HG03460 (cell line): ENCODE measurements around the gene TIMM17A.
A peak's percentile ranks its signal among the peaks of the same experiment; 100 is the strongest.
"Not testable (repeated sequence)": the region's sequence is repeated elsewhere in the genome, so short reads cannot be mapped to it uniquely, and the experiment has no call there.

Source experiments
- ATAC-seq: cut with Tn5 transposase; IDR thresholded peaks from one replicate; pipeline ENCODE4 v1.9.1; 2021; ENCODE audit not compliant: unreplicated experiment

TIMM17A gene

DNA sequence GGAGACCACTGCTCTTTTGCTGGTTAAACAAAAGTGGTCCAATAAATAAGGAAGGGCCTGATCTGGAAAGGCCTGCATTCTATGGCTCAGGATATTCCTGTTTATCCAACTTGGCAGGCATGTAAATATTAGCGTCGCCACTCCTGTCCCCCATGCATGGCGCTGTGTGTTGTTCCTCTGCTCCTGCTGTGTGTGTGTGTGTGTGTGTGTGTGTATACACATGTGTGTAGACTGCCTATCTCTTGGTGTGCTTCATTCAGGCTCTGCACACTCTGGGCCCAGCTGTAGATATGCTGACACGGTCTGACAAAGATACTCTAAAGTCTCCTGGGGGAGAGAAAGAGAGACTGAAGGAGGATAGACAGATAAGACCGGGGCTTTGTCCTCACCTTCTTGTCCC lies 15.7 kb upstream of the TIMM17A start:
- no peak for ATAC-seq

DNA sequence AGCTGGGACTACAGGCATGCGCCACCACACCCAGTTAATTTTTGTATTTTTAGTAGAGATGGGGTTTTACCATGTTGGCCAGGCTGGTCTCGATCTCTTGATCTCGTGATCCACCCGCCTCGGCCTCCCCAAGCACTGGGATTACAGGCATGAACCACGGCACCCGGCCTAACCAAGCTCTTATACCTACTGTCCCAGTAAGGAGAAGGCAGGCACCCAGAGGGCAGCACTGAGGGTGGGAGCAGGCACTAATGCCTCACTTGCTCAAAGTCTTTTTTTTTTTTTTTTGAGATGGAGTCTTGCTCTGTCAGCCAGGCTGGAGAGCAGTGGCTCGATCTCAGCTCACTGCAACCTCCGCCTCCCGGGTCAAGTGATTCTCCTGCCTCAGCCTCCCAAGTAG lies 15.0 kb upstream of the TIMM17A start:
- ATAC-seq, result not testable (repeated sequence)

DNA sequence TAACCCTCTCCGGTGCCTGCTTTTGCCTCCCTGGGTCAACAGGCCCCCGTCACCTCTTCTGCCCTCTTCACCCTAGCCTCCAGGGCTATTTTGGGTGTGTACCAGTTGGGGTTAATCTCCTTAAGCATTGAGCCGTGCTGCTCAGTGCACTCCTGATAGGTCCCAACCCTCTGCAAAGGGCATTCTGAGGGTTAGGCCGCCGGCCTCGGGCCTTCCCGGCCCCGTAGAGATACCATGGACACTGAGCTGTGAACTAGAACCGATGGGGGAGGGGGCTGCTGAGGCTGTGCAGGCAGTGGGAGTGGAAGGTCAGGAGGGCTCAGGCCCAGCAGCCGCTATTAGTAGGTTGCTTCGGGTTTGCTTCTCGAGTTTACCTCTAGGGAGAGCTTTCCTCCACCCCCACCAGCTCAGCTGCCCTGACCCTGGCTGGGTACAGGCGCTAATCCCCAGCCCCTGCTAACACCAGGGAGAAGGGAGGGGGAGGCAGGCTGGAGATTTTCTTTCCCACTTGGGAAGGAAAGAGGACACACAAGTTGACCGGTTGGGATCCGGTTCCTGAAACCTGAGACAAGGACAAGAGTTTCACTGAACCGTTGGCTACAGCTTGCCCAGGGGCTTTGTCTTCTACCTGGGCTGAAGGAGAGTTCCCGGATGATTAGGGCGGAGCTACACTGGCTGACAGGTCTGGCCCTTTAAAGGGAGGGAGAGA lies 13.7 kb upstream of the TIMM17A start:
- no peak for ATAC-seq

DNA sequence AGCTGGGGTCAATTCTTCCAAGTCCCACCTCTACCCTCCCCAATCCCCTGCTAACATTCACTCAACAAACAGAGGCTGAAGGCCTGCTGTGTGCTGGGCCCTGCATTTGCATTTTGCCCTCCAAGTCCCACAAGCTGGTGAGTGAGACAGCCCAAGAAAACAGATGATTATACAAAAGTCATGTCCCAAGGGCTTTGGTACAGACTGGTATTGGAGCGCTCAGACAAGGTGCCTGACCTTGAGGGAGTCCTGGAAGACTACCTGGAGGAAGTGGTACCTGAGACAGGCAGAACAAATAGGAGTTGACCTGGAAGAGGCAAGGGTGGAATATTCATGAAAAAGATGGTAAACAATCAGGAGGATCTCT lies 13.2 kb upstream of the TIMM17A start:
- ATAC-seq, result no peak

DNA sequence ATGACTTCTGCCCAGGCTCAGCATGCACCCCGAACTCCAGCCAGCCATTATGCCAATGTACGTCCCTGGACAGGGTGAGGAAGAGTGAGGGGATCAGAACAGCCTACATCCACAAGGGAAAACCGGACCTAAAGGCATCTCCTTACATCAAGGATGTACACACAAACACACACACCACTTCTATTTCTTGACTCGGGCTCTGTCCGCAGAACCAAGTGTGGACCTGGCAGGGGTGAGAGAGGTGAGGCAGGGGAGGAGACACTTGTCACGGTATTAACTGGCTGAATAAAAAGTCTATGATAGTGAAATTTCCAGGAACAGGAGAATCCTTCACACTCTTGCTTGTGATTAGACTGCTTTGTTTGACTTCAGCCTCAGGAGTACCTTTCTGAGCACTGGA lies 11.3 kb upstream of the TIMM17A start:
- no peak for ATAC-seq

DNA sequence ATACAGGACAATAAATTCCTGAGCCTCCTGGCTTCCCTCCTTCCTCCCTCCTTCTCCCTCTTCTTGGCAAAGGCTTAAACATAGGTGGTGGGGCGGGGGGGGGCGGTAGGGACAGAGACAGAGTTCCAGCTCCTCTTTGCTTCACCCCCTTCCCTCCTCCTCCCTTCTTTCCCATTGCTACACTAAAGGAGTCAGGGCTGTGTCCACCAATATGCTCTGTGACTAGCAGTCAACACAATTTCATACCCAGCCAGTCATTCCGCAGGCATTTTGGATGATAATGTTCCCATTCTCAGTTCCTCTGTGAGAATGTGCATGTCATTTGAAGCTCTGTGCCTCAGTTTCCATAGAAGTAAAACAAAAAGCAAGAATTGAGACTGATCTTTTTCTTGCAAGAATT lies 10.7 kb upstream of the TIMM17A start:
- no peak for ATAC-seq

DNA sequence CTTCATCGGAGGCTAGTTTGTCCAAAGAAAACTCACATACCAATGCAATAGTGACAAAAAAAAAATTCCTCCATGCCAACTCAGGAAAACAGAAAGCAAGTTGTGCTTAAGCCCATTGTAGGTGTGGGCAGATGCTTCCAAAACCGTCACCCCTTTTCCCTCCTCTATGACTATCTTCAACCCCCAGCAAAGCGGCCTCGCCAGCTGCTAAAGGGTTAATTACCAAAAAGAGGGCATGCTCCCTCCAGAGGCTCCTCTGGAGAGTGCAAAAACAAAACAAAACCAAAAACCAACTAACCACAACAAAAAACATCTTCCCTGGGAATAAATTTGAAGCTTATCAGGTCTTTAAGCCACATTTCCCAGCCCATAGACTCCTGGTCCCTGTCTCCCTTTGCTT lies 10.1 kb upstream of the TIMM17A start:
- ATAC-seq, result no peak

DNA sequence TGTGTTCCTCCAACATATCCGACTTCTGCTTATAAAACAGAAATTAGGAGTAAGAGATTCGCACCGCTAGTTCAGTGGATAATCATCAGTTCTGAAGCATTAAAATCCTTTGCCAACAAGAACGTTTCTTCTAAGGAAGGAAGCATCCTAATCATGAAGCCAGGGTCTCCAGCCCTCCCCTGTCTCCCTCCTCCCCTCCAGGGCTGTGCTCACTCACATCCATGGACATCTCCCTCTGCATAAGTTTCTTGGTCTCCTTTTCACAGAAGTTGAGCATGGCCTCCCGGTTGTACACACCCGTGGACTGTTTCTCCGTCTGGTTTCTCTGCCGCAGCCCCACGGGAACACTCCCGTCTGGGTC lies 9.5 kb upstream of the TIMM17A start:
- ATAC-seq, result no peak

DNA sequence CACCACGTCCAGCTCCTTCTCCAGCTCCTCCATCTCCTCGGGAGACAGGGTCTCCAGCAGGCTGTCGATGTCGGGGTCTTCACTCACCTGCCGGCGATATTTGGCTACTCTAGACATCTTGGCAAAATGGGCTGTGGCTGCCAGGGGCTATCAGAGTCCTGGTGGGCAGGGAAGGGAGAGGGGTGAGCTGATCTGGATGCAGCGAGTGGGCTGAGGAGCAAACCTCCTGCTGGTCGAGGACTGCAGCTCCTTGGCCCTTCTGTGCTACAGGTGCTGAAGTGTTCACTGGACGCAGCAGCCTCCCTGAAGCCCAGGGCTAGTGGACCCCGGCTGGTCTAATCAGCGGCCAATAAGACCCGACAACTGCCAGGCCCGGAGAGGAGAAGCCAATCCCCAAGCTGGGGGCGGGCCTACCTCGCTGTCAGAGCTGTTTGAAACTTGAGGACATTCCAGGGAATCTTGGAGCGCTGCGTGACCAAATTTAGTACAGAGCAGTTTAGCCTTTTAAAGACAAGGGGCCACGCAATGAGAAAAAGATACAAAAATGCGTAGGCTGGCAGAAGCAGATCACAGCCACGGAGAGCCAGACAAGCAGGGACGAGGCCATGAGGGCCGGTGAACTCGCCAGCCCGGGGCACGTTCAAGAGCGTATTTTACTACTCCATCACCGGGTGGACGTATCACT lies 8.9 kb upstream of the TIMM17A start, which contains the start of gene LMOD1:
Gene LMOD1, minus strand, starts transcription at position 325 of the 685 bp plus-strand sequence. Its CDS starts 208 bp downstream, at position 117.
- no peak for ATAC-seq

DNA sequence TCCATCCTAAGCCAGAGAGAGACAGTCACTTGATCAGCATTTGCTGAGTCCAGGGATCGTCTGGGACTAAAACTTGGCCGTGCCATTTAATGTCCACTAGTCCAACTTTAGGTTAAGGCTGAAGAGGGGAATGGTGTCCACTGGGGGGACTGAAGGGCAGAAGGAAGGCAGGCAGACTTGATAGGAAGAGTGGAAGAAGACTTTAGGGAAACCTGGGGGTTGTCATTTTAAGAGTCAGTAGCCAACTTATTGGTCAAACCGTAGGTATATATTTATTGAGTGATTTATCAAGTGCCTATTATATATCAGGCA lies 7.7 kb upstream of the TIMM17A start:
- ATAC-seq, result no peak

DNA sequence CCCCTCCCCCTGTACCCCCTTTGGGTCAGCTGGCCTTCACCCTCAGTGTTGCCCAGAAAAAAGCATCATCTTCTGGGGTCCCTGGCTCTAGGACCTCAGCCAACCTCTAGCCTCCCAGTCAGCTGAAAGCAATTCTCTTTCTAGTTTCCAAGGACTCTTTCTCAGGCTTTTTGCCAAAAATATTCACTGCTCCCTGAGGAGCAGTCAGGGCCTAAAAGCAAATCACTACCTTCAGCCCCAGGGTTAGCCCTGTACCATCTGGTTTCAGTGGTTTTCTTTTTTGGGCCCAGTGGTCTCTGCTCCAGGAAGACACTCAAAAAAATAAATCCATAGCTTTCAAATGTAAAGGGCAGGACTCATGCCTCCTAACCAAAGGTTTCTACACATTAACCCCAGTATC lies 5.8 kb upstream of the TIMM17A start:
- ATAC-seq, result no peak

DNA sequence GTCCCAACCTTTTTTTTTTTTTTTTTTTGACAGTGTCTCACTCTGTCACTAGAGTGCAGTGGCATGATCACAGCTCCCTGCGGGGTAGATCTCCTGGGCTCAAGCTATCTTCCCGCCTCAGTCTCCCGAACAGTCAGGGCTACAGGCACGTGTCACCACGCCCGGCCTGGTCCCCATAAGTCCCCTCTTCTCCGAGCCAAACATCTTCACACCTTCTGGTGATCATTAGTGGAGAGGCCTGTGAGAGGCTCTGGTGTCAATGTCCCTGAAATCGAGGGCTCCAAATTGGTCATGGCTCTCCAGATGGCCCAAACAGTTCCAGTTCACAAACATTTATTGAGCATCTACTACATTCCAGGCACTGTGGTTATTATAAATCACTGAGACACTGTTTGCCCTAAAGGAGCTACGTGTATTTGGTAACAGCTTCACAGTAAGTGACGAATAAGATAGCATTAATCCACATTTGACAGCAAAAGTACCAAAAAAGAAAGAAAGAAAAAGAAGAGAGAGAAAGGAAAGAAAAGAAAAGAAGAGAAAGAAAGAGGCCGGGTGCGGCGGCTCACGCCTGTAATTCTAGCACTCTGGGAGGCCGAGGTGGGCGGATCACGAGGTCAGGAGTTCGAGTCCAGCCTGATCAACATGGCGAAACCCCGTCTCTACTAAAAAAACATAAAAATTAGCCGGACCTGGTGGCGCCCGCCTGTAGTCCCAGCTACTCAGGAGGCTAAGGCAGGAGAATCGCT lies 867 bp upstream of the TIMM17A start:
- ATAC-seq, result no peak

DNA sequence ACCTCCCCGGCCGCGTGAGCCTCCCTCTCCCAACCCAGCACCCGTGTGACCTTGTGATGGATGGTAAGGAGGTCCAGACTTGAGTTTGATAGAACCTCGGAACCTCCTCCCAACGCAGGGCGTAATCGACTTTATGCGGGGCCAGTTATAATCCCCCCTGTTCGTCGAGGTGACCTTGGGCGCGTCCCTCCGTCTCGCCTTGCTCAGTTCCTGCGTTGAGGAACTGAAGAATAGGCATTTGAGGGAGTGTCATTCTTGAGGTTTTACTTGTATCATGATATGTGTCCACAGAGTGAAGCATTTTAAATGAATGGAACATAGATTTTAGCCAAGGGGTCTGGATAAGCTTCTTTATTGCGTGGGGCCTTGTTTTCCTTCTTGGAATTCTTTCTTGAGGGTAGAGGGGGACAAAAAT lies 433 bp downstream of the TIMM17A start:
- peak; percentile 37 for ATAC-seq

DNA sequence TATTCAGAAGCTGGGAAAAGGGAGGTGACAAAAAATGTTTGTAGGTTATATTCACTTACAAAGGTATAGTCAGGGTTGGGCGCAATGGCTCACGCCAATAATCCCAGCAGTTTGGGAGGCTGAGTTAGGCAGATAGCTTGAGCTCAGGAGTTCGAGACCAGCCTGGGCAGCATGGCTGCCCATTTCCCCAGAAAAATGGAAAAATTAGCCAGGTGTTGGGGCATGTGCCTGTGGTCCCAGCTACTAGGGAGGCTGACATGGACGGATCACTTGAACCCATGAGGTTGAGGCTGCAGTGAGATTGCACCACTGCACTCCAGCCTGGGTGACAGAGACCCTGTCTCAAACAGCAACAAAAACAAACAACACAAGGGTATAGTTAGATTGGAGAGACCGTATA lies 3.0 kb downstream of the TIMM17A start:
- no peak for ATAC-seq

DNA sequence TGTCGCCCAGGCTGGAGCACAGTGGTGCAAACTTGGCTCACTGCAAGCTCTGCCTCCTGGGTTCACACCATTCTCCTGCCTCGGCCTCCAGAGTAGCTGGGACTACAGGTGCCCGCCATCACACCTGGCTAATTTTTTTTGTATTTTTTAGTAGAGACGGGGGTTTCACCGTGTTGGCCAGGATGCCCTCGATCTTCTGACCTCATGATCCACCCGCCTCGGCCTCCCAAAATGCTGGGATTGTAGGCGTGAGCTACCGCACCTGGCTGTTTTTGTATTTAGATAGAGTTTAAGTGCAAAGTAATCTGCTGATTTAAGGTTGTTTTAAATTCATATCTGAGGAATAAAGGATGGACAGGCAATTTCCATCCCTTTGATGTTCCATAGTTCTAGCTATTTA lies 7.1 kb downstream of the TIMM17A start:
- not testable (repeated sequence) for ATAC-seq

DNA sequence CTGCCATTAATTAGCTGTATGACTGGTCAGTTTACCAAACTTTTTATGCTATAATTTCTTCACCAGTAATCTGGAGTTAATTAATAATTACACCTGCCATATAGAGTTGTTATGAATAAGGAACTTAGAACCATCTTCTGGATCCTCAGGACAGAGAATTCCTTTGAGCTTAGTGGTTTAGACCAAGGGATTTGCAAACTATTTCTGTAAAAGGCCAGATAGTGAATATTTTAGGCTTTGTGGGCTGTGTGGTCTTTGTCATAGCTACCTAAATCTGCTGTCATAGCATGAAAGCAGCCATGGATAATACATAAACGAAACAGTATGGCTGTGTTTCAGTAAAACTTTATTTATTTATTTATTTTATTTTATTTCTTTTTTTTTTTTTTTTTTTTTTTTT lies 9.0 kb downstream of the TIMM17A start:
- ATAC-seq, result no peak

DNA sequence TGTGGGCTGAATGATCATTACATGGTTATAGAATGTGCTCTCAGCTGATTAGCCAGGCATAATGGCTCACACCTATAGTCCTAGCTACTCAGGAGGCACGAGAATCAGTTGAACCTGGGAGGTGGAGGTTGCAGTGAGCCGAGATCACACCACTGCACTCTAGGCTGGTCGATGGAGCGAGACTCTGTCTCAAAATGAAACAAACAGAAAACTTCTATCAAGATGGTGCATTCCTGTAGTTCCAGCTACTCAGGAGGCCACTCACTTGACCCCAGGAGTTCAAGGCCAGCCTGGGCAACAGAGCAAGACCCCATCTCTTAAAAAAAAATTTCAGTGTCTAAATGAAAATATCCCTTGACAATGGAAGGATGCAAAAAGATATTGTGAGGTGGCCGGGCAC lies 10.9 kb downstream of the TIMM17A start:
- no peak for ATAC-seq

DNA sequence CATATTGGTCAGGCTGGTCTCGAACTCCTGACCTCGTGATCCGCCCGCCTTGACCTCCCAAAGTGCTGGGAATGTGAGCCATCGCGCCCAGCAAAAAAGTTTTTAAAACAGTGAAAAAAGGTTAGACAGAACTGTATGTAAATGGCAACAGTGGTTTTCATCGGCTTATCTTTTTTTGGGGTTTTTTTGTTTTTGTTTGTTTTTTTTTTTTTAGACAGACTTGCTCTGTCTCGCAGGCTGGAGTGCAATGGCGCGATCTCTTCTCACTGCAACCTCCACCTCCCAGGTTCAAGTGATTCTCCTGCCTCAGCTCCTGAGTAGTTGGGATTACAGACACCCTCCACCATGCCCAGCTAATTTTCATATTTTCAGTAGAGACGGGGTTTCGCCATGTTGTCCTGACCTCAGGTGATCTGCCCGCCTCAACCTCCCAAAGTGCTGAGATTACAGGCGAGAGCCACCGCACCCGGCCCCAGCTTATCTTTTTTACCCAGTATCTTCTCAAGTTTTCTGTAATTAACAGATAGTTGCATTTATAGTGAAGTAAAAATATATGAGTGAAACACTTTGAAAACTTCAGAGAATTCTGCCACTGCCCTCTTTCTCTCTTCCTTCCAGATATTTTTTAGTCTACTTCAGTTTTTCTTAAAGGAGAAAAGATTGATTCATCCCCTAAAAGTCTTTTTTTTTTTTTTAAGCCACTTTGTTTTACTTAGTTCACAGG lies 13.1 kb downstream of the TIMM17A start:
- no peak for ATAC-seq

DNA sequence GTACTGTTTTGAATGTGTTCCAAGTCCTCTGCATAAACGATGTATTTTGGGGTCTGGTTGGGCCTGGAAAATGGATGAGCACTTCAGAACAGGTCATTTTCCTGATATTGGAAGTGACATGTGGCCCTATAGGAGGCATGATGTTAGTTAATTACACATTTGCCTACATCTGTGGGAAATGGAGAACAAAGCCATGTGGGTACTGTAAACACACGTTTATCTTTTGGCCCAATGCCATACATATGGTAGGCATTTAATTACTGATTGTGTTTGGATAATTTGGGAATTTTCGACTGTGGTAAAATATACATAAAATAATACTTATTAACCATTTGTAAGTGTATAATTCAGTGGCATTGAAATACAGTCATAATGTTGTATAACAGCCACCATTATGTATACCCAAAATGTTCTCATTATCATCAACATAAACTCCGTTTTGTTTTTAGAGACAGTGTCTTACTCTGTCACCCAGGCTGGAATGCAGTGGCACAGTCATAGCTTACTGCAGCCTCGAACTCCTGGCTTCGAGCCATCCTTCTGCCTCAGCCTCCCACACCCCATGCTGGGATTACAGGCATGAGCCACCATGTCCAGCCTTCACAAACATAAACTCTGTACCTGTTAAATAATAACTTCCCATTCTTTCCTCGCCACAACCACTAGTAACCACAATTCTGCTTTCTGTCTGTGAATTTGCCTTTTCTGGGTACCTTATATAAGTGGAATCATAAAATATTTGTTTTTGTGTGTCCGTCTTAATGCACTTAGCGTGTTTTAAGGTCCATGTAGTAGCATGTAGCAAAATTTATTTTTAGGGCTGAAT lies 15.2 kb downstream of the TIMM17A start:
- no peak for ATAC-seq

DNA sequence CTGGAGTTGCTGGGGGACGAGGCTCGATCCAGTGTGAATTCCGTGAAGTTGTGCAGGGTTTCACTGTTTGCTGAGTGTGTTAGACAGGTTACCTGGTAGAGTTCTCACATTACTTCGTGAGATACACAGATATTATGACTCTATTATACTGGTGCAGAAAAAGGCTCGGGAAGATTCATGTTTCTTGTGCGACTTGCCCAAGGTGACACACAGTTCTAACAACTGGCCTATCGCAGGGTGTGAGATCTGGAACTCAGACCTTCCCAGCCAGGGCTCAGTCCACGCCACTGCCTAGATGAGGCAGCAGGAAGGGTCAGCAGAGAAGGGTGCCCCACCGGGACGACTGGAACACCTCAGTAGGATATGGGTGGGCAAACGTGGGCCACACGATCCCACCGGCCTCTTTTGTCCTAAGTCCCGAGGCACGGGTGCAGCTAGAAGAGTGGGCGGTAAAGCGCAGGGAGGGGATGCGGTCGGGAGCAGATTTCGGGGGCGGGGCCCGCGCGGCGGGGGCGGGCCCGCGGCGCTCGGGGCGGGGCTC lies 26.8 kb downstream of the TIMM17A start:
- ATAC-seq, result peak; percentile 78
